ENCODE data around the gene PCED1A. TPM values are rescaled to one million over a fixed set of nuclear protein-coding genes. Genes with fewer than 3 reads are reported as not detected.
"Not testable (repeated sequence)": the region's sequence is repeated elsewhere in the genome, so short reads cannot be mapped to it uniquely, and the experiment has no call there.

PCED1A gene
- total and polyA plus RNA-seq, 9 donors, result 24.2 to 40.9 (median 30.4) TPM

- no peak for DNase-seq
- peaks cover 6% of the 10 kb centered on the region for H3K27me3 ChIP-seq (ENCODE audit: control insufficient read depth, insufficient read depth, low read length)
- 100% methylated on average over 1 of the region's 14 CpGs for WGBS (ENCODE audit: insufficient coverage)
- H3K36me3 ChIP-seq (ENCODE audit: control insufficient read depth, insufficient read depth, low read length), result peaks cover 32% of the 10 kb centered on the region
- H3K9me3 ChIP-seq (replicated peaks; ENCODE audit: control insufficient read depth, low read depth, low read length), result no peaks in the 10 kb centered on the region
- no peak overlapping the region for H3K4me3 ChIP-seq (ENCODE audit: low read length)
- H3K4me1 ChIP-seq (ENCODE audit: control insufficient read depth, insufficient read depth, low read length), result peaks cover 4% of the 10 kb centered on the region
- H3K27ac ChIP-seq (ENCODE audit: low read length), result no peak overlapping the region
Measured at GRCh38 chr20:2834401-2835110, 5.9 kb downstream of the PCED1A start.

- DNase-seq, result no peak
- H3K27me3 ChIP-seq (ENCODE audit: control insufficient read depth, insufficient read depth, low read length), result peaks cover 6% of the 10 kb centered on the region
- no peaks in the 10 kb centered on the region for H3K4me1 ChIP-seq (ENCODE audit: control insufficient read depth, insufficient read depth, low read length)
- no CpG with 5 or more reads among the region's 1 CpG for WGBS (ENCODE audit: insufficient coverage)
- no peaks in the 10 kb centered on the region for H3K9me3 ChIP-seq (replicated peaks; ENCODE audit: control insufficient read depth, low read depth, low read length)
- H3K27ac ChIP-seq (ENCODE audit: low read length), result no peak overlapping the region
- H3K4me3 ChIP-seq (ENCODE audit: low read length), result no peak overlapping the region
- peaks cover 32% of the 10 kb centered on the region for H3K36me3 ChIP-seq (ENCODE audit: control insufficient read depth, insufficient read depth, low read length)
Measured at GRCh38 chr20:2833761-2834160, 6.7 kb downstream of the PCED1A start.

GRCh38 chr20:2831206-2831605 is 9.2 kb downstream of the PCED1A start:
- H3K4me3 ChIP-seq (ENCODE audit: low read length); H3K27ac ChIP-seq (ENCODE audit: low read length); DNase-seq; H3K9me3 ChIP-seq (replicated peaks; ENCODE audit: control insufficient read depth, low read depth, low read length); H3K4me1 ChIP-seq (ENCODE audit: control insufficient read depth, insufficient read depth, low read length): not testable (repeated sequence)
- Histone ChIP-seq H3K27me3 (ENCODE audit: control insufficient read depth, insufficient read depth, low read length) (peaks cover 11% of the 10 kb centered on the region), H3K36me3 (ENCODE audit: control insufficient read depth, insufficient read depth, low read length) (peaks cover 11% of the 10 kb centered on the region)
- WGBS (ENCODE audit: insufficient coverage), result 85% methylated on average over 2 of the region's 7 CpGs

DNA sequence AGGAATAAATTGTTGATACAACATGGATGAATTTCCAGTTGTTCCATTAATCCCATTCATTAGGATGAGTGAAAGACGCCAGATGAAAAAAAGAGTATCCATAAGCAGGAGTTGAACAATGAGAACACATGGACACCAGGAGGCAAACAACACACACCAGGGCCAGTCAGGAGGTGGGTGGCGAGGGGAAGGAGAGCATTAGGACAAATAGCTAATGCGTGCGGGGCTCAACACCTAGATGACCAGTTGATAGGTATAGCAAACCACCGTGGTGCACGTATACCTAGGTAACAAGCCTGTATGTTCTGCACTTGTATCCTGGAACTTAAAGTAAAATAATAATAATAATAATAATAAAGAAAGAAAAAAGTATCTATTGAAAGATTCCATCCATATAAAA is 11.1 kb downstream of the PCED1A start:
- H3K27me3 ChIP-seq (ENCODE audit: control insufficient read depth, insufficient read depth, low read length), result peaks cover 13% of the 10 kb centered on the region
- DNase-seq, result no peak
- WGBS (ENCODE audit: insufficient coverage), result 63% methylated on average over 1 of the region's 6 CpGs
- H3K4me1 ChIP-seq (ENCODE audit: control insufficient read depth, insufficient read depth, low read length), result no peaks in the 10 kb centered on the region
- H3K27ac ChIP-seq (ENCODE audit: low read length), result no peak overlapping the region
- H3K9me3 ChIP-seq (replicated peaks; ENCODE audit: control insufficient read depth, low read depth, low read length), result no peaks in the 10 kb centered on the region
- H3K4me3 ChIP-seq (ENCODE audit: low read length), result no peak overlapping the region
- H3K36me3 ChIP-seq (ENCODE audit: control insufficient read depth, insufficient read depth, low read length), result peaks cover 2% of the 10 kb centered on the region

- Histone ChIP-seq H3K36me3 (ENCODE audit: control insufficient read depth, insufficient read depth, low read length) (no peaks in the 10 kb centered on the region), H3K4me1 (ENCODE audit: control insufficient read depth, insufficient read depth, low read length) (no peaks in the 10 kb centered on the region), H3K27ac (ENCODE audit: low read length) (no peak overlapping the region), H3K27me3 (ENCODE audit: control insufficient read depth, insufficient read depth, low read length) (peaks cover 20% of the 10 kb centered on the region), H3K9me3 (replicated peaks; ENCODE audit: control insufficient read depth, low read depth, low read length) (no peaks in the 10 kb centered on the region), H3K4me3 (ENCODE audit: low read length) (no peak overlapping the region)
- DNase-seq, result no peak
- no CpG with 5 or more reads among the region's 4 CpGs for WGBS (ENCODE audit: insufficient coverage)
Measured at GRCh38 chr20:2826655-2827054, 13.8 kb downstream of the PCED1A start.

- no peak overlapping the region for H3K4me3 ChIP-seq (ENCODE audit: low read length)
- no peaks in the 10 kb centered on the region for H3K36me3 ChIP-seq (ENCODE audit: control insufficient read depth, insufficient read depth, low read length)
- DNase-seq, result no peak
- peaks cover 28% of the 10 kb centered on the region for H3K27me3 ChIP-seq (ENCODE audit: control insufficient read depth, insufficient read depth, low read length)
- WGBS (ENCODE audit: insufficient coverage), result no CpG with 5 or more reads among the region's 2 CpGs
- H3K27ac ChIP-seq (ENCODE audit: low read length), result no peak overlapping the region
- H3K9me3 ChIP-seq (replicated peaks; ENCODE audit: control insufficient read depth, low read depth, low read length), result no peaks in the 10 kb centered on the region
- H3K4me1 ChIP-seq (ENCODE audit: control insufficient read depth, insufficient read depth, low read length), result no peaks in the 10 kb centered on the region
Measured at GRCh38 chr20:2825761-2826160, 14.7 kb downstream of the PCED1A start.

- Histone ChIP-seq H3K27me3 (ENCODE audit: control insufficient read depth, insufficient read depth, low read length) (peaks cover 36% of the 10 kb centered on the region), H3K9me3 (replicated peaks; ENCODE audit: control insufficient read depth, low read depth, low read length) (no peaks in the 10 kb centered on the region)
- no peak for DNase-seq
Measured at GRCh38 chr20:2822073-2822472, 18.4 kb downstream of the PCED1A start.

GRCh38 chr20:2820896-2821869 is 19.3 kb downstream of the PCED1A start:
- WGBS (ENCODE audit: insufficient coverage), result 6% methylated on average over 47 of the region's 68 CpGs
- Histone ChIP-seq H3K27me3 (ENCODE audit: control insufficient read depth, insufficient read depth, low read length) (peaks cover 33% of the 10 kb centered on the region), H3K9me3 (replicated peaks; ENCODE audit: control insufficient read depth, low read depth, low read length) (no peaks in the 10 kb centered on the region), H3K4me3 (ENCODE audit: low read length) (no peak overlapping the region), H3K27ac (ENCODE audit: low read length) (no peak overlapping the region), H3K4me1 (ENCODE audit: control insufficient read depth, insufficient read depth, low read length) (peaks cover 5% of the 10 kb centered on the region), H3K36me3 (ENCODE audit: control insufficient read depth, insufficient read depth, low read length) (no peaks in the 10 kb centered on the region)
- no peak for DNase-seq

More at GRCh38 chr20:2822073-2822472, 18.4 kb downstream of the PCED1A start:
- no peak overlapping the region for H3K27ac ChIP-seq (ENCODE audit: low read length)
- no peak overlapping the region for H3K4me3 ChIP-seq (ENCODE audit: low read length)
- WGBS (ENCODE audit: insufficient coverage), result no CpG with 5 or more reads among the region's 5 CpGs
- H3K4me1 ChIP-seq (ENCODE audit: control insufficient read depth, insufficient read depth, low read length), result peaks cover 5% of the 10 kb centered on the region
- H3K36me3 ChIP-seq (ENCODE audit: control insufficient read depth, insufficient read depth, low read length), result no peaks in the 10 kb centered on the region

DNA sequence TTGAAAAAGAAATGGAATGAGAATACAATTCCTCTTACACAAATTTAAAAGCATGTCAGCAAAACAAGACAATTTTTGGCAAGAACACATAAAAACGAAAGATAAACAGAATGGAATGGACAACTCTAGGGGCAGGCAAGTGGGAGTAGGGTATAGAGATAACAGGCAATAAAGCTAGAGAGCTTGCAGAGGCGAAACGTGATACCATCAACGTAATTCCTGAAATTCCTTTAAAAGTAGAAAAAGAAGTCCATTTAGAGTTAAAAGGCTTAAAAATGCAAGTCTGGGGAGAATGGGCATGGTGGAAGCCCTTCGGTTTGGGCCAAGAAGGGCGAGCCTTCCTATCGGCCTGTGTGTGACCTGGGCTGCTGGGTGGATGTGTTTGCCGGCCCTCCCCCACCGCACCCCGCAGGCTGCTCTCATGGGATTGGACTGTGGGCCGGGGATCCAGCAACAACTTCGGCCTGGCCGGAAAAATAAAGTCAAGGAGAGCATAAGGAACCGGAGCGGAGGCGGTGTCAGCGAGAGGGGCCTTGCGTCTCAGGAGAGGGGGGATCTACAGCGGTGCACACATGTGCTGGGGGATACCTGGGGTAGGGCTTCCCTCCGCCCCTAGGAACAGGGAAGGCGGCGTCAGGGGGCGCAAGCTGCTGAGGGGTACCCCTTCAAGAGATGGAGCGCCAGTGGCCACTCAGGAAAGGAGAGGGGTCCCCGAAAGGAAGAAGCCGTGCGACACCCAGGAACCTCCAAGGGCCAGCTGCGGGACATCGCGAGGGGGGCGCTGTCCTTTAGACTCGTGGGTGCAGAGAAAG is 20.2 kb downstream of the PCED1A start:
- DNase-seq, result no peak
- Histone ChIP-seq H3K9me3 (replicated peaks; ENCODE audit: control insufficient read depth, low read depth, low read length) (no peaks in the 10 kb centered on the region), H3K4me1 (ENCODE audit: control insufficient read depth, insufficient read depth, low read length) (peaks cover 8% of the 10 kb centered on the region), H3K36me3 (ENCODE audit: control insufficient read depth, insufficient read depth, low read length) (no peaks in the 10 kb centered on the region), H3K4me3 (ENCODE audit: low read length) (no peak overlapping the region), H3K27me3 (ENCODE audit: control insufficient read depth, insufficient read depth, low read length) (peaks cover 32% of the 10 kb centered on the region), H3K27ac (ENCODE audit: low read length) (no peak overlapping the region)
- WGBS (ENCODE audit: insufficient coverage), result 10% methylated on average over 30 of the region's 32 CpGs
